ENCODE data around the gene FCHO1. TPM values are rescaled to one million over a fixed set of nuclear protein-coding genes. Genes with fewer than 3 reads are reported as not detected.
"Not testable (repeated sequence)": the region's sequence is repeated elsewhere in the genome, so short reads cannot be mapped to it uniquely, and the experiment has no call there.

FCHO1 gene
- total and polyA plus RNA-seq, 2 donors, result 1.4 to 1.7 TPM

GRCh38 chr19:17761148-17761547, 9.9 kb downstream of the FCHO1 start:
- Histone ChIP-seq H3K4me3 (ENCODE audit: low read depth, low read length) (no peak overlapping the region), H3K36me3 (ENCODE audit: insufficient read depth) (no peaks in the 10 kb centered on the region), H3K4me1 (ENCODE audit: insufficient read depth) (no peaks in the 10 kb centered on the region), H3K27ac (ENCODE audit: low read depth) (no peak overlapping the region)
- 79% methylated on average over 4 of the region's 4 CpGs for WGBS
- no peak for DNase-seq (ENCODE audit: extremely low spot score)

- H3K27ac ChIP-seq (ENCODE audit: low read depth), result no peak overlapping the region
- H3K4me3 ChIP-seq (ENCODE audit: low read depth, low read length), result no peak overlapping the region
- H3K36me3 ChIP-seq (ENCODE audit: insufficient read depth), result no peaks in the 10 kb centered on the region
- H3K4me1 ChIP-seq (ENCODE audit: insufficient read depth), result no peaks in the 10 kb centered on the region
- DNase-seq (ENCODE audit: extremely low spot score), result no peak
- 64% methylated on average over 17 of the region's 17 CpGs for WGBS
Measured at GRCh38 chr19:17762505-17763229, 11.4 kb downstream of the FCHO1 start.

- H3K36me3 ChIP-seq (ENCODE audit: insufficient read depth), result no peaks in the 10 kb centered on the region
- WGBS, result 92% methylated on average over 7 of the region's 7 CpGs
- H3K4me3 ChIP-seq (ENCODE audit: low read depth, low read length), result no peak overlapping the region
- no peaks in the 10 kb centered on the region for H3K4me1 ChIP-seq (ENCODE audit: insufficient read depth)
- no peak overlapping the region for H3K27ac ChIP-seq (ENCODE audit: low read depth)
- DNase-seq (ENCODE audit: extremely low spot score), result no peak
Measured at GRCh38 chr19:17764348-17764747, 13.1 kb downstream of the FCHO1 start.

- no peak overlapping the region for H3K4me3 ChIP-seq (ENCODE audit: low read depth, low read length)
- H3K4me1 ChIP-seq (ENCODE audit: insufficient read depth), result no peaks in the 10 kb centered on the region
- no peaks in the 10 kb centered on the region for H3K36me3 ChIP-seq (ENCODE audit: insufficient read depth)
- no peak for DNase-seq (ENCODE audit: extremely low spot score)
- WGBS, result 70% methylated on average over 12 of the region's 12 CpGs
- no peak overlapping the region for H3K27ac ChIP-seq (ENCODE audit: low read depth)
Measured at GRCh38 chr19:17765069-17765618, 13.9 kb downstream of the FCHO1 start.

- H3K4me1 ChIP-seq (ENCODE audit: insufficient read depth), result no peaks in the 10 kb centered on the region
- no peaks in the 10 kb centered on the region for H3K36me3 ChIP-seq (ENCODE audit: insufficient read depth)
- 10% methylated on average over 29 of the region's 29 CpGs for WGBS
- H3K4me3 ChIP-seq (ENCODE audit: low read depth, low read length), result no peak overlapping the region
- DNase-seq (ENCODE audit: extremely low spot score), result no peak
- no peak overlapping the region for H3K27ac ChIP-seq (ENCODE audit: low read depth)
Measured at GRCh38 chr19:17766543-17767131, 15.4 kb downstream of the FCHO1 start.

- Histone ChIP-seq H3K36me3 (ENCODE audit: insufficient read depth) (no peaks in the 10 kb centered on the region), H3K27ac (ENCODE audit: low read depth) (no peak overlapping the region), H3K4me3 (ENCODE audit: low read depth, low read length) (no peak overlapping the region), H3K4me1 (ENCODE audit: insufficient read depth) (no peaks in the 10 kb centered on the region)
- WGBS, result 42% methylated on average over 1 of the region's 1 CpG
- DNase-seq (ENCODE audit: extremely low spot score), result no peak
Measured at GRCh38 chr19:17767559-17767958, 16.3 kb downstream of the FCHO1 start.

- 77% methylated on average over 13 of the region's 13 CpGs for WGBS
- Histone ChIP-seq H3K4me3 (ENCODE audit: low read depth, low read length) (no peak overlapping the region), H3K27ac (ENCODE audit: low read depth) (no peak overlapping the region), H3K36me3 (ENCODE audit: insufficient read depth) (no peaks in the 10 kb centered on the region), H3K4me1 (ENCODE audit: insufficient read depth) (no peaks in the 10 kb centered on the region)
- DNase-seq (ENCODE audit: extremely low spot score), result no peak
Measured at GRCh38 chr19:17770613-17771012, 19.3 kb downstream of the FCHO1 start.

GRCh38 chr19:17772172-17772571, 20.9 kb downstream of the FCHO1 start:
- WGBS, result 97% methylated on average over 4 of the region's 4 CpGs
- no peak overlapping the region for H3K27ac ChIP-seq (ENCODE audit: low read depth)
- no peaks in the 10 kb centered on the region for H3K36me3 ChIP-seq (ENCODE audit: insufficient read depth)
- no peak for DNase-seq (ENCODE audit: extremely low spot score)
- H3K4me1 ChIP-seq (ENCODE audit: insufficient read depth), result no peaks in the 10 kb centered on the region
- no peak overlapping the region for H3K4me3 ChIP-seq (ENCODE audit: low read depth, low read length)

- no peak for DNase-seq (ENCODE audit: extremely low spot score)
- no peak overlapping the region for H3K27ac ChIP-seq (ENCODE audit: low read depth)
- no peak overlapping the region for H3K4me3 ChIP-seq (ENCODE audit: low read depth, low read length)
- WGBS, result 64% methylated on average over 16 of the region's 16 CpGs
- H3K36me3 ChIP-seq (ENCODE audit: insufficient read depth), result no peaks in the 10 kb centered on the region
- no peaks in the 10 kb centered on the region for H3K4me1 ChIP-seq (ENCODE audit: insufficient read depth)
Measured at GRCh38 chr19:17775245-17775927, 24.1 kb downstream of the FCHO1 start.

- no peaks in the 10 kb centered on the region for H3K36me3 ChIP-seq (ENCODE audit: insufficient read depth)
- H3K27ac ChIP-seq (ENCODE audit: low read depth), result no peak overlapping the region
- H3K4me1 ChIP-seq (ENCODE audit: insufficient read depth), result no peaks in the 10 kb centered on the region
- no peak for DNase-seq (ENCODE audit: extremely low spot score)
- no peak overlapping the region for H3K4me3 ChIP-seq (ENCODE audit: low read depth, low read length)
- WGBS, result 73% methylated on average over 27 of the region's 27 CpGs
Measured at GRCh38 chr19:17775991-17776803, 24.9 kb downstream of the FCHO1 start.

- not testable (repeated sequence) for H3K36me3 ChIP-seq (ENCODE audit: insufficient read depth); H3K4me3 ChIP-seq (ENCODE audit: low read depth, low read length); DNase-seq (ENCODE audit: extremely low spot score); H3K4me1 ChIP-seq (ENCODE audit: insufficient read depth); H3K27ac ChIP-seq (ENCODE audit: low read depth)
- WGBS, result 78% methylated on average over 10 of the region's 10 CpGs
Measured at GRCh38 chr19:17777840-17778239, 26.6 kb downstream of the FCHO1 start.

GRCh38 chr19:17778251-17778967, 27.1 kb downstream of the FCHO1 start:
- DNase-seq (ENCODE audit: extremely low spot score), result no peak
- WGBS, result 8% methylated on average over 37 of the region's 37 CpGs
- no peaks in the 10 kb centered on the region for H3K4me1 ChIP-seq (ENCODE audit: insufficient read depth)
- no peaks in the 10 kb centered on the region for H3K36me3 ChIP-seq (ENCODE audit: insufficient read depth)
- no peak overlapping the region for H3K4me3 ChIP-seq (ENCODE audit: low read depth, low read length)
- H3K27ac ChIP-seq (ENCODE audit: low read depth), result no peak overlapping the region

Measured in urinary bladder (tissue), 4 donors.